ENCODE results near the gene C3orf52. TPM values are rescaled to one million over a fixed set of nuclear protein-coding genes. Genes with fewer than 3 reads are reported as not detected.

Gene C3orf52
- total and polyA plus RNA-seq, 2 donors (not counting 1 experiment from before 2014, with no cell fraction given): 0.18 to 3.9 TPM

DNA sequence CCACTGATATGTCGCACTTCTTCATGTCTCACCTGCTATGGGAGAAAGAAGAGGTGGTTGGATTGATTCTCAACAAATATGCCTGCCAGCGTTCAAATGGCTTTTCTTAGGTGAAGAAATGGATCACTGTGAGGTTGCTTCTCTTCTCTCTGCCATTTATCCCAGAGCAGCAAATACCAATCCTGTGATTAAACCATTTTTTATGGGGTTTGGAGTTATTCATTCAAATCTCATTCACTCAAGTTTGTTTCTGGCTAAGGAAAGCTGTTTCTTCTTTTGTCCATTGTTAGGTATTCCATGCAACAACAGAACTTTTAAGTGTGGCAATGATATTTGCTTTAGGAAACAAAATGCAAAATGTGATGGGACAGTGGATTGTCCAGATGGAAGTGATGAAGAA is 12.2 kb upstream of the C3orf52 start:
- Histone ChIP-seq H2AFZ (ENCODE audit: insufficient read depth, low read depth, low read length, poor library complexity, severe bottlenecking) (no peak overlapping the region), H3K9me3 (ENCODE audit: control extremely low read depth in 1 of 3, control insufficient read depth in 2 of 3, insufficient read depth in 1 of 3, low read length in 2 of 3) (no peaks in the 10 kb centered on the region), H4K20me1 (ENCODE audit: control insufficient read depth, insufficient read depth, low read length, poor library complexity, severe bottlenecking) (no peaks in the 10 kb centered on the region), H3K9ac (ENCODE audit: low read length) (no peak overlapping the region), H3K27ac (ENCODE audit: low read length in 2 of 2) (no peak overlapping the region), H3K36me3 (replicated peaks in 1 of 2; ENCODE audit: control extremely low read depth in 1 of 2, control insufficient read depth in 1 of 2, extremely low read depth in 1 of 2, insufficient read depth in 2 of 2, low read length in 1 of 2) (no peaks in the 10 kb centered on the region), H3K4me2 (replicated peaks; ENCODE audit: low read depth, low read length, poor library complexity, severe bottlenecking) (no peak overlapping the region), H3K4me3 (ENCODE audit: control extremely low read depth in 1 of 5, extremely low read depth in 1 of 5, insufficient read depth in 1 of 5, low read depth in 2 of 5, low read length in 4 of 5) (no peak overlapping the region), H3K79me2 (ENCODE audit: control insufficient read depth, insufficient read depth, low read length) (no peaks in the 10 kb centered on the region), H3K27me3 (replicated peaks in 1 of 4; ENCODE audit: control extremely low read depth in 1 of 4, control insufficient read depth in 3 of 4, insufficient read depth in 4 of 4, low read length in 3 of 4) (peaks cover 0 to 10% (median 2%) of the 10 kb centered on the region in 4 experiments), H3K4me1 (ENCODE audit: control insufficient read depth in 2 of 2, insufficient read depth in 2 of 2, low read length in 2 of 2) (no peaks in the 10 kb centered on the region)
- ATAC-seq (ENCODE audit: low read depth) (no peak), DNase-seq (no peak)
- H3K9me3 Mint-ChIP-seq (ENCODE audit: insufficient read depth): no peaks in the 10 kb centered on the region
- peaks cover 45% of the 10 kb centered on the region for H3K27me3 Mint-ChIP-seq
- H3K4me3 Mint-ChIP-seq: no peak overlapping the region
- TF ChIP-seq, protein P1, sequence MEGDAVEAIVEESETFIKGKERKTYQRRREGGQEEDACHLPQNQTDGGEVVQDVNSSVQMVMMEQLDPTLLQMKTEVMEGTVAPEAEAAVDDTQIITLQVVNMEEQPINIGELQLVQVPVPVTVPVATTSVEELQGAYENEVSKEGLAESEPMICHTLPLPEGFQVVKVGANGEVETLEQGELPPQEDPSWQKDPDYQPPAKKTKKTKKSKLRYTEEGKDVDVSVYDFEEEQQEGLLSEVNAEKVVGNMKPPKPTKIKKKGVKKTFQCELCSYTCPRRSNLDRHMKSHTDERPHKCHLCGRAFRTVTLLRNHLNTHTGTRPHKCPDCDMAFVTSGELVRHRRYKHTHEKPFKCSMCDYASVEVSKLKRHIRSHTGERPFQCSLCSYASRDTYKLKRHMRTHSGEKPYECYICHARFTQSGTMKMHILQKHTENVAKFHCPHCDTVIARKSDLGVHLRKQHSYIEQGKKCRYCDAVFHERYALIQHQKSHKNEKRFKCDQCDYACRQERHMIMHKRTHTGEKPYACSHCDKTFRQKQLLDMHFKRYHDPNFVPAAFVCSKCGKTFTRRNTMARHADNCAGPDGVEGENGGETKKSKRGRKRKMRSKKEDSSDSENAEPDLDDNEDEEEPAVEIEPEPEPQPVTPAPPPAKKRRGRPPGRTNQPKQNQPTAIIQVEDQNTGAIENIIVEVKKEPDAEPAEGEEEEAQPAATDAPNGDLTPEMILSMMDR (IDR thresholded peaks at IDR 0.05): no peak
- TF ChIP-seq EZH2 (IDR thresholded peaks at IDR 0.05; ENCODE audit: borderline replicate concordance, insufficient read depth, low read depth, low read length, poor library complexity, severe bottlenecking): no peak
- no peak overlapping the region for H3K27ac Mint-ChIP-seq
- H3K4me1 Mint-ChIP-seq: peaks cover 6% of the 10 kb centered on the region
- CTCF ChIA-PET: no interaction called here
- POLR2A ChIA-PET: no interaction called here
- WGBS (ENCODE audit: insufficient coverage): no CpG with 5 or more reads among the region's 2 CpGs
- intact Hi-C loops (cut with micrococcal nuclease): no loop called here

DNA sequence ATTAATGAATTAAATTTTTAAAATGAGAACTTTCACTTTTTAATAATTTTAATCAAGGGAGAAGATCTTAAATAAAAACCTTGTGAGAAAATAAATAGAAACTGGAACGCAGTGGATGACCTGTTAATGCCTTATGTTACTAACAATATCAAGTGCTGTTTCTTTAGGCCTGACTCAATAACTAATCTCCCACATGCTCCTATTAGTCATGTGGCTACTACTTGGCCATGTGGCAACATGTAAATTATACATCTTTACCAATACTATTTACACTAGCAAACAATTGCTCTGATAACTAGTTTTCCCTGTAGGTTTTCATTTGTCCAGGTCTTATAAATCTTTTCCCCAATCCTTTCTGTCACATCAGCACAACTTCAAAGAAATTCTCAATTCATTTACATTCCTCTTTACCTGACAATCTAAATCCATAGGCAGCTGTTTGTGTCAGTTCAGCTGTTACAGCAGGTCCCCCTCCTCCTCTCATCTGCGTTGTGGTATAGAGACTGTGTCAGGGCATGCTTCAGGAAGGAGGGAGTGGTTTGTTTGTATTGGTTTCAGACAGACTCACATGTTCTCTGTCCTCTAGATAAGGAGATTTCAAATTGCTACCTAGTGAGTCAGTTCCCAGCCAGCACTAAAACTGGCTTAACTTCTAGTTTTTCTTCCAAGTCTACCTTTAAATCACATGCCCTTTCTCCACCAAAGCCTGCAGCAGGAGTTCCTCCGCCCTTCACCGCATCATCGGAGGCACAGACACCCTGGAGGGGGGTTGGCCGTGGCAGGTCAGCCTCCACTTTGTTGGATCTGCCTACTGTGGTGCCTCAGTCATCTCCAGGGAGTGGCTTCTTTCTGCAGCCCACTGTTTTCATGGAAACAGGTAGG is 11.3 kb upstream of the C3orf52 start:
- no peaks in the 10 kb centered on the region for H3K9me3 Mint-ChIP-seq (ENCODE audit: insufficient read depth)
- TF ChIP-seq, protein P1 (IDR thresholded peaks at IDR 0.05): no peak
- TF ChIP-seq EZH2 (IDR thresholded peaks at IDR 0.05; ENCODE audit: borderline replicate concordance, insufficient read depth, low read depth, low read length, poor library complexity, severe bottlenecking): no peak
- Histone ChIP-seq H3K36me3 (replicated peaks in 1 of 2; ENCODE audit: control extremely low read depth in 1 of 2, control insufficient read depth in 1 of 2, extremely low read depth in 1 of 2, insufficient read depth in 2 of 2, low read length in 1 of 2) (no peaks in the 10 kb centered on the region), H3K79me2 (ENCODE audit: control insufficient read depth, insufficient read depth, low read length) (no peaks in the 10 kb centered on the region), H3K4me3 (ENCODE audit: control extremely low read depth in 1 of 5, extremely low read depth in 1 of 5, insufficient read depth in 1 of 5, low read depth in 2 of 5, low read length in 4 of 5) (no peak overlapping the region), H3K9ac (ENCODE audit: low read length) (no peak overlapping the region), H4K20me1 (ENCODE audit: control insufficient read depth, insufficient read depth, low read length, poor library complexity, severe bottlenecking) (no peaks in the 10 kb centered on the region), H3K9me3 (ENCODE audit: control extremely low read depth in 1 of 3, control insufficient read depth in 2 of 3, insufficient read depth in 1 of 3, low read length in 2 of 3) (no peaks in the 10 kb centered on the region), H3K4me2 (replicated peaks; ENCODE audit: low read depth, low read length, poor library complexity, severe bottlenecking) (no peak overlapping the region), H2AFZ (ENCODE audit: insufficient read depth, low read depth, low read length, poor library complexity, severe bottlenecking) (no peak overlapping the region), H3K4me1 (ENCODE audit: control insufficient read depth in 2 of 2, insufficient read depth in 2 of 2, low read length in 2 of 2) (no peaks in the 10 kb centered on the region), H3K27ac (ENCODE audit: low read length in 2 of 2) (no peak overlapping the region), H3K27me3 (replicated peaks in 1 of 4; ENCODE audit: control extremely low read depth in 1 of 4, control insufficient read depth in 3 of 4, insufficient read depth in 4 of 4, low read length in 3 of 4) (peaks cover 0 to 10% (median 2%) of the 10 kb centered on the region in 4 experiments)
- peaks cover 6% of the 10 kb centered on the region for H3K4me1 Mint-ChIP-seq
- no peak overlapping the region for H3K4me3 Mint-ChIP-seq
- ChIA-PET CTCF (no interaction called here), POLR2A (no interaction called here)
- 93% methylated on average over 4 of the region's 6 CpGs for whole genome bisulfite sequencing (ENCODE audit: insufficient coverage)
- H3K27ac Mint-ChIP-seq: no peak overlapping the region
- no peak for DNase-seq
- intact Hi-C loops (cut with micrococcal nuclease): no loop called here
- H3K27me3 Mint-ChIP-seq: peaks cover 43% of the 10 kb centered on the region
- no peak for ATAC-seq (ENCODE audit: low read depth)

All from B cell (primary cell).